Cardiac fibroblast (primary cell): ENCODE data around the gene GLT1D1.

Experiments
- DNase-seq, 2 donors: peaks; one replicate each; pipeline versions ENCODE4 v3.0.0 to v3.0.0-alpha.2; 2010; ENCODE audit warnings: low read depth in 2 of 2
- H3K4me3 ChIP-seq, 2 donors: replicated peaks in 1 of 2; 1 replicate in 1 of 2; 2 replicates in 1 of 2; pipeline ENCODE4 v1.5.1; 2011; ENCODE audit warnings: low read depth in 2 of 2, low read length in 2 of 2, mild to moderate bottlenecking in 2 of 2, moderate library complexity in 1 of 2
- TF ChIP-seq, protein P1 (sequence below): IDR thresholded peaks from one replicate; pipeline ENCODE4 v1.5.1; 2011; ENCODE audit warnings: low read depth, mild to moderate bottlenecking, low read length, inconsistent platforms

GLT1D1 gene

GRCh38 chr12:128970941-128971340, 117.7 kb downstream of the GLT1D1 start:
- TF ChIP-seq, protein P1, sequence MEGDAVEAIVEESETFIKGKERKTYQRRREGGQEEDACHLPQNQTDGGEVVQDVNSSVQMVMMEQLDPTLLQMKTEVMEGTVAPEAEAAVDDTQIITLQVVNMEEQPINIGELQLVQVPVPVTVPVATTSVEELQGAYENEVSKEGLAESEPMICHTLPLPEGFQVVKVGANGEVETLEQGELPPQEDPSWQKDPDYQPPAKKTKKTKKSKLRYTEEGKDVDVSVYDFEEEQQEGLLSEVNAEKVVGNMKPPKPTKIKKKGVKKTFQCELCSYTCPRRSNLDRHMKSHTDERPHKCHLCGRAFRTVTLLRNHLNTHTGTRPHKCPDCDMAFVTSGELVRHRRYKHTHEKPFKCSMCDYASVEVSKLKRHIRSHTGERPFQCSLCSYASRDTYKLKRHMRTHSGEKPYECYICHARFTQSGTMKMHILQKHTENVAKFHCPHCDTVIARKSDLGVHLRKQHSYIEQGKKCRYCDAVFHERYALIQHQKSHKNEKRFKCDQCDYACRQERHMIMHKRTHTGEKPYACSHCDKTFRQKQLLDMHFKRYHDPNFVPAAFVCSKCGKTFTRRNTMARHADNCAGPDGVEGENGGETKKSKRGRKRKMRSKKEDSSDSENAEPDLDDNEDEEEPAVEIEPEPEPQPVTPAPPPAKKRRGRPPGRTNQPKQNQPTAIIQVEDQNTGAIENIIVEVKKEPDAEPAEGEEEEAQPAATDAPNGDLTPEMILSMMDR: no peak
- no peak overlapping the region for H3K4me3 ChIP-seq
- no peak for DNase-seq

- TF ChIP-seq, protein P1: no peak
- DNase-seq: no peak
- no peak overlapping the region for H3K4me3 ChIP-seq
These were observed 118.5 kb downstream of the GLT1D1 start for GRCh38 chr12:128971802-128972201.

- no peak for DNase-seq
- TF ChIP-seq, protein P1: no peak
- H3K4me3 ChIP-seq: no peak overlapping the region
These were observed 120.8 kb downstream of the GLT1D1 start for GRCh38 chr12:128973883-128974681.

DNA sequence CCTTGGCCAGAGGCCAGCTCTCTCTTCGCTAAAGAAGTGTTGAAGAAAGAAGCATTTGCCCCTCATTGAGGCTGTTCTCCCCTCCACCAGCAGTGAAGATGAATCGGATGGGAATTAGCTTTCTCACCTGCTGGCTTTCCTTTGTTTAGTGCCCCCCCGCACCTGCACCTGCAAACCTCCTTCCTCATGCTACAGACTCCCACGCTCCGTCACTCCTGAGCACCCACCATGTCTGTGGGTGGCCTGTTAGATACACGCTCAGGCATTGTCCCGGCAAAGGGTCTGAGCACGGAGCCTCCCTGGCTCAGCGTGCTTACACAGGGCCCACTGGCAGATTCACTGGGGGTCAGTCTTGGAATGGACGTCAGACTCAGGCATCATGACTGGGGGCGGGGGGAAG, 121.6 kb downstream of the GLT1D1 start:
- DNase-seq: no peak
- TF ChIP-seq, protein P1: no peak
- H3K4me3 ChIP-seq: no peak overlapping the region

DNA sequence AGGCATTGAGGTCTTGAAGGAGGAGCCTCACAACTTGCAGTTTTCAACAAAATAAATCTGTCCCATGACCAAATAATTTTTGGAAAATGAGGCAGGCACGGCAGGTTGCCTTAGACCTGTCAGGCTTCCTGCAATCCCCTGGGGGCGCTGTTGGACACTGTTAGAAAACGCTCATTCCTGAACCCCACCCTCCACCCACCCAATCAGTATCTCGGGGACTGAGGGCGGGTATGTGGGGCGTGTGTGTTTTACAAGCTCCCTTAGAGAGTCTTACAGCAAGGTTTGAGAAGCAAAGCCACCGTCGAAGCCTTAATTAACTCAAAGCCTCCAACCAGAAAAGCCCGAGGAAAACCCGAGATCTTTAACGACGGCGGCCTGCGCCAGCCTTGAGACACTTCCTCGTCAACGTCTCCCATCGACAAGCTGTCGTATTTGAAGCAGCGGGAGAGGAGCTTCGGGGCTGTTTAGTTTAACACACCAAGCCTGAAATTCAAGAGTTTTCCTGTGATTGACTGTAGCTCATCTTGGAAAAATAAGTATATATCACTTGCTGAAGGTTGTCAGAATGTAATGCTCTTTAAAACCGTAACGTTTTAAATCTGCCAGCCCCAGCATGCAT, 123.0 kb downstream of the GLT1D1 start:
- H3K4me3 ChIP-seq: no peak overlapping the region
- no peak for DNase-seq
- TF ChIP-seq, protein P1: no peak

- H3K4me3 ChIP-seq: no peak overlapping the region
- TF ChIP-seq, protein P1: no peak
- no peak for DNase-seq
These were observed 124.2 kb downstream of the GLT1D1 start for GRCh38 chr12:128977441-128977840.
